ENCODE results near the gene STAT3. TPM values are rescaled to one million over a fixed set of nuclear protein-coding genes. Genes with fewer than 3 reads are reported as not detected.

STAT3 gene
- total and polyA plus RNA-seq, 2 donors (not counting 3 experiments of a cell fraction or from before 2014, with no cell fraction given): 59.1 to 124 TPM

- POLR2A ChIA-PET: no interaction called here
Observed at GRCh38 chr17:42363767-42364585, 24.3 kb downstream of the STAT3 start.

GRCh38 chr17:42363231-42363630, 25.0 kb downstream of the STAT3 start:
- no TSS peak for BruUV-seq (replicated peaks)
- TF ChIP-seq FOS (IDR thresholded peaks at IDR 0.05; ENCODE audit: borderline replicate concordance, insufficient read depth, low read length) (no peak), POLR2AphosphoS5 (IDR thresholded peaks at IDR 0.05; ENCODE audit: insufficient read depth, low read depth, low read length) (no peak), POLR2A (IDR thresholded peaks at IDR 0.05; ENCODE audit: low read depth, low read length) (no peak), CTCF (IDR thresholded peaks at IDR 0.05; ENCODE audit: extremely low read depth in 1 of 2, insufficient read depth in 1 of 2, low read depth in 1 of 2, low read length in 2 of 2) (no peak), MYC (IDR thresholded peaks at IDR 0.05; ENCODE audit: low read depth, low read length) (no peak), JUN (IDR thresholded peaks at IDR 0.05; ENCODE audit: borderline replicate concordance, insufficient read depth, insufficient read length, low read depth) (no peak), GATA2 (IDR thresholded peaks at IDR 0.05; ENCODE audit: insufficient read depth, insufficient read length, low read depth, low read length) (no peak), EZH2 (IDR thresholded peaks at IDR 0.05; ENCODE audit: borderline replicate concordance, low read depth, low read length, severe bottlenecking) (no peak)
- Histone ChIP-seq H3K4me3 (replicated peaks in 1 of 3; ENCODE audit: insufficient read depth in 1 of 3, low read depth in 1 of 3, low read length in 3 of 3) (no peak overlapping the region), H3K27ac (ENCODE audit: insufficient read depth, low read depth, low read length) (no peak overlapping the region), H3K4me1 (ENCODE audit: control insufficient read depth, extremely low read depth, insufficient read depth, low read length) (no peaks in the 10 kb centered on the region), H3K9ac (replicated peaks; ENCODE audit: extremely low read depth, insufficient read depth, low read length) (no peak overlapping the region), H3K9me1 (replicated peaks; ENCODE audit: control insufficient read depth, extremely low read depth, insufficient read depth, low read length) (no peaks in the 10 kb centered on the region), H3K9me3 (replicated peaks; ENCODE audit: control insufficient read depth, insufficient read depth, low read length) (no peaks in the 10 kb centered on the region), H3K79me2 (ENCODE audit: control insufficient read depth, insufficient read depth, low read length) (peaks cover 83% of the 10 kb centered on the region), H3K27me3 (ENCODE audit: control insufficient read depth in 2 of 2, insufficient read depth in 2 of 2, low read length in 2 of 2) (no peaks in the 10 kb centered on the region), H3K4me2 (ENCODE audit: insufficient read depth, low read length) (no peak overlapping the region), H3K36me3 (ENCODE audit: control insufficient read depth in 2 of 2, extremely low read depth in 1 of 2, insufficient read depth in 2 of 2, low read length in 2 of 2) (no peaks in the 10 kb centered on the region), H4K20me1 (replicated peaks; ENCODE audit: control insufficient read depth, extremely low read depth, insufficient read depth, low read length) (peaks cover 9% of the 10 kb centered on the region), H2AFZ (ENCODE audit: low read depth, low read length) (no peak overlapping the region)
- intact Hi-C loops (cut with micrococcal nuclease): no loop called here
- POLR2A ChIA-PET: no interaction called here
- dilution Hi-C loops (cut with MboI; ENCODE audit: extremely low pct_ligation_motif_present, low sequenced_read_pairs): no loop called here
- no peak for DNase-seq (ENCODE audit: low read depth, low spot score)
- FAIRE-seq: peak; percentile 12
- CTCF ChIA-PET: no interaction called here

More at GRCh38 chr17:42363767-42364585, 24.3 kb downstream of the STAT3 start:
- no peak overlapping the region for H3K9ac ChIP-seq (replicated peaks; ENCODE audit: extremely low read depth, insufficient read depth, low read length)
- peaks cover 83% of the 10 kb centered on the region for H3K79me2 ChIP-seq (ENCODE audit: control insufficient read depth, insufficient read depth, low read length)
- H3K36me3 ChIP-seq (ENCODE audit: control insufficient read depth in 2 of 2, extremely low read depth in 1 of 2, insufficient read depth in 2 of 2, low read length in 2 of 2): no peaks in the 10 kb centered on the region
- H2AFZ ChIP-seq (ENCODE audit: low read depth, low read length): no peak overlapping the region
- no peaks in the 10 kb centered on the region for H3K27me3 ChIP-seq (ENCODE audit: control insufficient read depth in 2 of 2, insufficient read depth in 2 of 2, low read length in 2 of 2)
- no peaks in the 10 kb centered on the region for H3K4me1 ChIP-seq (ENCODE audit: control insufficient read depth, extremely low read depth, insufficient read depth, low read length)
- peaks cover 9% of the 10 kb centered on the region for H4K20me1 ChIP-seq (replicated peaks; ENCODE audit: control insufficient read depth, extremely low read depth, insufficient read depth, low read length)
- H3K4me2 ChIP-seq (ENCODE audit: insufficient read depth, low read length): no peak overlapping the region
- peak; percentile 90 for DNase-seq (ENCODE audit: low read depth, low spot score)
- H3K9me3 ChIP-seq (replicated peaks; ENCODE audit: control insufficient read depth, insufficient read depth, low read length): no peaks in the 10 kb centered on the region
- peak; percentile 67 for FAIRE-seq
- BruUV-seq (replicated peaks): no TSS peak
- H3K9me1 ChIP-seq (replicated peaks; ENCODE audit: control insufficient read depth, extremely low read depth, insufficient read depth, low read length): no peaks in the 10 kb centered on the region
- no peak overlapping the region for H3K27ac ChIP-seq (ENCODE audit: insufficient read depth, low read depth, low read length)
- CTCF ChIA-PET: no interaction called here
- TF ChIP-seq POLR2AphosphoS5 (IDR thresholded peaks at IDR 0.05; ENCODE audit: insufficient read depth, low read depth, low read length) (no peak), MYC (IDR thresholded peaks at IDR 0.05; ENCODE audit: low read depth, low read length) (no peak), GATA2 (IDR thresholded peaks at IDR 0.05; ENCODE audit: insufficient read depth, insufficient read length, low read depth, low read length) (no peak), POLR2A (IDR thresholded peaks at IDR 0.05; ENCODE audit: low read depth, low read length) (no peak), MAX (IDR thresholded peaks at IDR 0.05; ENCODE audit: insufficient read depth, insufficient read length) (no peak), FOS (IDR thresholded peaks at IDR 0.05; ENCODE audit: borderline replicate concordance, insufficient read depth, low read length) (no peak)
- H3K4me3 ChIP-seq (replicated peaks in 1 of 3; ENCODE audit: insufficient read depth in 1 of 3, low read depth in 1 of 3, low read length in 3 of 3): no peak overlapping the region
- intact Hi-C loops (cut with micrococcal nuclease): no loop called here
- dilution Hi-C loops (cut with MboI; ENCODE audit: extremely low pct_ligation_motif_present, low sequenced_read_pairs): no loop called here
